Panc1 (cell line): Measurements from ENCODE around the gene LIX1.

Source experiments
- POLR2AphosphoS5 ChIP-seq: IDR thresholded peaks from 2 replicates; pipeline ENCODE4 v1.6.1; 2012; ENCODE audit warnings: mild to moderate bottlenecking, low read depth, low read length, moderate library complexity
- SIN3A ChIP-seq: IDR thresholded peaks from 2 replicates; pipeline ENCODE4 v1.6.1; 2012; ENCODE audit warnings: low read depth, mild to moderate bottlenecking, low read length, moderate library complexity, borderline replicate concordance; ENCODE audit not compliant: insufficient read depth
- TCF7L2 ChIP-seq: IDR thresholded peaks from 2 replicates; pipeline ENCODE4 v1.6.1; 2011; ENCODE audit warnings: mild to moderate bottlenecking, low read depth, low read length, inconsistent platforms
- TF ChIP-seq, protein P1 (sequence below): fragments of 450-650 bp; IDR thresholded peaks from 2 replicates; pipeline ENCODE4 v1.5.1; 2017; ENCODE audit warnings: mild to moderate bottlenecking
- TF ChIP-seq, protein P2 (sequence below), 2 experiments: IDR thresholded peaks; 2 replicates each; pipeline ENCODE4 v1.6.1; 2011 to 2012; ENCODE audit warnings: low read depth in 2 of 2, control low read depth in 1 of 2, low read length in 1 of 2, mild to moderate bottlenecking in 1 of 2, moderate library complexity in 1 of 2; ENCODE audit not compliant: insufficient read depth in 1 of 2

DNA sequence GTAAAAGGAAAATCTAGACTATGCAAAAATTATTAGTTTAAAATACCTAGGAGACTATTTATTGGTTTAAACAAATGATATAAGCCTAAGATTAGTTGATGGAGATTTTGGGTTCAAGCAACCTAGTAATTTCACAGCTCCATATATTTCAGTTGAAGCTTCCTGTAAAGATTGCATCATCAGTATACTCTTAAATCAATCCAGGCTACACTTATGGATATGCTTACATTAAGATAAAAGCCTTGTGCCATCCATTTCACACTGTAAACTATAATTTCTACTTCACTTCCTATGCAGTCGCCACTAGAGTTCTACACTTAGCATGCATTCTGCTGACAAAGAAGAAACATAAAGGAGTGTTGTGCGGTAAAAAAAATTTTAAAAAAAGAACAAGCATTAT lies 7.3 kb upstream of the LIX1 start:
- TF ChIP-seq SIN3A: no peak
- TF ChIP-seq TCF7L2: no peak
- TF ChIP-seq, protein P1, sequence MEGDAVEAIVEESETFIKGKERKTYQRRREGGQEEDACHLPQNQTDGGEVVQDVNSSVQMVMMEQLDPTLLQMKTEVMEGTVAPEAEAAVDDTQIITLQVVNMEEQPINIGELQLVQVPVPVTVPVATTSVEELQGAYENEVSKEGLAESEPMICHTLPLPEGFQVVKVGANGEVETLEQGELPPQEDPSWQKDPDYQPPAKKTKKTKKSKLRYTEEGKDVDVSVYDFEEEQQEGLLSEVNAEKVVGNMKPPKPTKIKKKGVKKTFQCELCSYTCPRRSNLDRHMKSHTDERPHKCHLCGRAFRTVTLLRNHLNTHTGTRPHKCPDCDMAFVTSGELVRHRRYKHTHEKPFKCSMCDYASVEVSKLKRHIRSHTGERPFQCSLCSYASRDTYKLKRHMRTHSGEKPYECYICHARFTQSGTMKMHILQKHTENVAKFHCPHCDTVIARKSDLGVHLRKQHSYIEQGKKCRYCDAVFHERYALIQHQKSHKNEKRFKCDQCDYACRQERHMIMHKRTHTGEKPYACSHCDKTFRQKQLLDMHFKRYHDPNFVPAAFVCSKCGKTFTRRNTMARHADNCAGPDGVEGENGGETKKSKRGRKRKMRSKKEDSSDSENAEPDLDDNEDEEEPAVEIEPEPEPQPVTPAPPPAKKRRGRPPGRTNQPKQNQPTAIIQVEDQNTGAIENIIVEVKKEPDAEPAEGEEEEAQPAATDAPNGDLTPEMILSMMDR: no peak
- TF ChIP-seq, protein P2, sequence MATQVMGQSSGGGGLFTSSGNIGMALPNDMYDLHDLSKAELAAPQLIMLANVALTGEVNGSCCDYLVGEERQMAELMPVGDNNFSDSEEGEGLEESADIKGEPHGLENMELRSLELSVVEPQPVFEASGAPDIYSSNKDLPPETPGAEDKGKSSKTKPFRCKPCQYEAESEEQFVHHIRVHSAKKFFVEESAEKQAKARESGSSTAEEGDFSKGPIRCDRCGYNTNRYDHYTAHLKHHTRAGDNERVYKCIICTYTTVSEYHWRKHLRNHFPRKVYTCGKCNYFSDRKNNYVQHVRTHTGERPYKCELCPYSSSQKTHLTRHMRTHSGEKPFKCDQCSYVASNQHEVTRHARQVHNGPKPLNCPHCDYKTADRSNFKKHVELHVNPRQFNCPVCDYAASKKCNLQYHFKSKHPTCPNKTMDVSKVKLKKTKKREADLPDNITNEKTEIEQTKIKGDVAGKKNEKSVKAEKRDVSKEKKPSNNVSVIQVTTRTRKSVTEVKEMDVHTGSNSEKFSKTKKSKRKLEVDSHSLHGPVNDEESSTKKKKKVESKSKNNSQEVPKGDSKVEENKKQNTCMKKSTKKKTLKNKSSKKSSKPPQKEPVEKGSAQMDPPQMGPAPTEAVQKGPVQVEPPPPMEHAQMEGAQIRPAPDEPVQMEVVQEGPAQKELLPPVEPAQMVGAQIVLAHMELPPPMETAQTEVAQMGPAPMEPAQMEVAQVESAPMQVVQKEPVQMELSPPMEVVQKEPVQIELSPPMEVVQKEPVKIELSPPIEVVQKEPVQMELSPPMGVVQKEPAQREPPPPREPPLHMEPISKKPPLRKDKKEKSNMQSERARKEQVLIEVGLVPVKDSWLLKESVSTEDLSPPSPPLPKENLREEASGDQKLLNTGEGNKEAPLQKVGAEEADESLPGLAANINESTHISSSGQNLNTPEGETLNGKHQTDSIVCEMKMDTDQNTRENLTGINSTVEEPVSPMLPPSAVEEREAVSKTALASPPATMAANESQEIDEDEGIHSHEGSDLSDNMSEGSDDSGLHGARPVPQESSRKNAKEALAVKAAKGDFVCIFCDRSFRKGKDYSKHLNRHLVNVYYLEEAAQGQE (IDR thresholded peaks at IDR 0.05; ENCODE audit: insufficient read depth in 1 of 2, low read depth in 2 of 2, low read length in 1 of 2): no peak
- no peak for TF ChIP-seq POLR2AphosphoS5
